SK-N-SH treated with all-trans-retinoic acid at 6 μM for 48 hours (cell line): ENCODE measurements around the gene KRTAP4-6.

Experiments
- ARNTL ChIP-seq: fragments of 450-650 bp; formaldehyde crosslinking; IDR thresholded peaks from 2 replicates; pipeline ENCODE4 v1.5.0; 2020; ENCODE audit warnings: low read depth, mild to moderate bottlenecking, moderate library complexity, borderline replicate concordance
- CSDC2 ChIP-seq: fragments of 250-450 bp; sonication (Bioruptor Pico); IDR thresholded peaks from 2 replicates; pipeline ENCODE4 v1.5.0; 2020; ENCODE audit warnings: mild to moderate bottlenecking, moderate library complexity
- CSRNP3 ChIP-seq: fragments of 250-450 bp; sonication (Bioruptor Pico); IDR thresholded peaks from 2 replicates; pipeline ENCODE4 v1.5.1; 2021; ENCODE audit warnings: mild to moderate bottlenecking, moderate library complexity
- OSR1 ChIP-seq: fragments of 250-450 bp; sonication (Bioruptor Pico); IDR thresholded peaks from 2 replicates; pipeline ENCODE4 v1.8.0; 2022; ENCODE audit warnings: moderate library complexity, mild to moderate bottlenecking, inconsistent platforms
- PATZ1 ChIP-seq: fragments of 250-450 bp; sonication (Bioruptor Pico); IDR thresholded peaks from 2 replicates; pipeline ENCODE4 v1.8.0; 2020; ENCODE audit warnings: mild to moderate bottlenecking, moderate library complexity, borderline replicate concordance
- POU6F1 ChIP-seq: fragments of 250-450 bp; sonication (Bioruptor Pico); IDR thresholded peaks from 2 replicates; pipeline ENCODE4 v1.8.0; 2021; ENCODE audit warnings: low read depth, mild to moderate bottlenecking, moderate library complexity, borderline replicate concordance
- PPARA ChIP-seq: fragments of 250-450 bp; sonication (Bioruptor Pico); IDR thresholded peaks from 2 replicates; pipeline ENCODE4 v1.5.0; 2020; ENCODE audit warnings: mild to moderate bottlenecking, borderline replicate concordance
- RARB ChIP-seq: fragments of 250-450 bp; sonication (Bioruptor Pico); IDR thresholded peaks from 2 replicates; pipeline ENCODE4 v1.8.0; 2021; ENCODE audit warnings: mild to moderate bottlenecking, moderate library complexity
- SNAI2 ChIP-seq: fragments of 250-450 bp; sonication (Bioruptor Pico); IDR thresholded peaks from 2 replicates; pipeline ENCODE4 v1.5.0; 2020; ENCODE audit warnings: mild to moderate bottlenecking, moderate library complexity
- ZC3H10 ChIP-seq: fragments of 250-450 bp; sonication (Bioruptor Pico); IDR thresholded peaks from 2 replicates; pipeline ENCODE4 v1.5.1; 2021; ENCODE audit warnings: mild to moderate bottlenecking, moderate library complexity
- ZFP30 ChIP-seq: fragments of 450-650 bp; formaldehyde crosslinking; IDR thresholded peaks from 2 replicates; pipeline ENCODE4 v1.5.0; 2022; ENCODE audit warnings: mild to moderate bottlenecking, moderate library complexity
- ZNF565 ChIP-seq: fragments of 450-650 bp; formaldehyde crosslinking; conservative IDR thresholded peaks from 2 replicates; pipeline ENCODE4 v1.5.0; 2020; ENCODE audit warnings: low read depth, mild to moderate bottlenecking, moderate library complexity
- TF ChIP-seq, protein P1 (sequence below): fragments of 250-450 bp; sonication (Bioruptor Pico); IDR thresholded peaks from 2 replicates; pipeline ENCODE4 v1.5.1; 2020; ENCODE audit warnings: low read depth, mild to moderate bottlenecking, moderate library complexity

GRCh38 chr17:41098481-41098880 is 41.9 kb downstream of the KRTAP4-6 start:
- TF ChIP-seq, protein P1, sequence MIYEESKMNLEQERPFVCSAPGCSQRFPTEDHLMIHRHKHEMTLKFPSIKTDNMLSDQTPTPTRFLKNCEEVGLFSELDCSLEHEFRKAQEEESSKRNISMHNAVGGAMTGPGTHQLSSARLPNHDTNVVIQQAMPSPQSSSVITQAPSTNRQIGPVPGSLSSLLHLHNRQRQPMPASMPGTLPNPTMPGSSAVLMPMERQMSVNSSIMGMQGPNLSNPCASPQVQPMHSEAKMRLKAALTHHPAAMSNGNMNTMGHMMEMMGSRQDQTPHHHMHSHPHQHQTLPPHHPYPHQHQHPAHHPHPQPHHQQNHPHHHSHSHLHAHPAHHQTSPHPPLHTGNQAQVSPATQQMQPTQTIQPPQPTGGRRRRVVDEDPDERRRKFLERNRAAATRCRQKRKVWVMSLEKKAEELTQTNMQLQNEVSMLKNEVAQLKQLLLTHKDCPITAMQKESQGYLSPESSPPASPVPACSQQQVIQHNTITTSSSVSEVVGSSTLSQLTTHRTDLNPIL (CRISPR knock-in tag): no peak
- no peak for TF ChIP-seq ZFP30 (CRISPR knock-in tag)
- no peak for TF ChIP-seq PPARA (CRISPR knock-in tag)
- no peak for TF ChIP-seq RARB (CRISPR knock-in tag)
- TF ChIP-seq ZC3H10 (CRISPR knock-in tag): no peak
- no peak for TF ChIP-seq OSR1
- no peak for TF ChIP-seq ARNTL
- no peak for TF ChIP-seq SNAI2
- TF ChIP-seq PATZ1 (CRISPR knock-in tag): no peak
- no peak for TF ChIP-seq CSRNP3
- no peak for TF ChIP-seq POU6F1
- no peak for TF ChIP-seq CSDC2 (CRISPR knock-in tag)
- TF ChIP-seq ZNF565 (CRISPR knock-in tag): no peak
